NOMO-1 treated with dmso at 0.1 percent for 144 hours (cell line): ENCODE measurements around the gene POLR1H.
"Not testable (repeated sequence)": the region's sequence is repeated elsewhere in the genome, so short reads cannot be mapped to it uniquely, and the experiment has no call there.

Experiments used
- DNase-seq: peaks from one replicate; lab custom pipeline; 2025; ENCODE audit not compliant: unreplicated experiment; lab: John Stamatoyannopoulos, UW

Gene POLR1H, protein sequence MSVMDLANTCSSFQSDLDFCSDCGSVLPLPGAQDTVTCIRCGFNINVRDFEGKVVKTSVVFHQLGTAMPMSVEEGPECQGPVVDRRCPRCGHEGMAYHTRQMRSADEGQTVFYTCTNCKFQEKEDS

DNA sequence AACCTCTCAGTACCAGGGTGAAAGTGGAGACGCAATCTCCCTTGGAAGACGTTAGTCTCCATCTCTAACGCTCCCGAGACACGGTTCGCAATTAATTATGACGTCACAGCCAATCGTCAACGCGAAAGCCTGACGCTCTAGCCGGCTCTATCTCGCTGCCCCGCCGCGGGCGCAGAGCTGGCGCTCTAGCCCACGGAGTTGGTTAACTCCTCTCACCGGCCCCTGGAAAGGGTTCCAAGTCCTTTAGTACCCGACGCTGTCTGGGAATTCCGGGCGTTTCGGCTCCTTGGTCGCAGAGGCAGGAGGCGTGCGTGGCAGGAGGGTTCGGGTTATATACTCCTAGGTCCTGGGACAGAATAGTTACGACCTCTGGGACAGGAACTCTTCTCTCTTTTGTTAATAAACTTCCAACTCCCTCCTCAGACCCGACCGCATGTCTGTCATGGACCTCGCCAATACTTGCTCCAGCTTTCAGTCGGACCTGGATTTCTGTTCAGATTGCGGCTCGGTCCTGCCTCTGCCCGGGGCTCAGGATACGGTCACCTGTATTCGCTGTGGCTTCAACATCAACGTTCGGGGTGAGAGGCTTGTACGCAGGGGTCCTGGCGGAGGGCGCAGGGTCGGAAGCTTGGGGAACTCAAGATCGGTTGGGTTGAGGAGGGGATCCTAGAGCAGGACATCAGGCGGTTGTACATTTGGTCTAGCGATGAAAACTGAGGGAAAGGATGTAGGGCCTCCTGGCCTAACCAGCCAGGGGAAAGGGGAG is at the start of gene POLR1H:
POLR1H (plus strand) TSS at position 174 of the 766 bp plus-strand sequence; CDS start at position 434, 260 bp downstream.
- DNase-seq: peak; percentile 91

DNA sequence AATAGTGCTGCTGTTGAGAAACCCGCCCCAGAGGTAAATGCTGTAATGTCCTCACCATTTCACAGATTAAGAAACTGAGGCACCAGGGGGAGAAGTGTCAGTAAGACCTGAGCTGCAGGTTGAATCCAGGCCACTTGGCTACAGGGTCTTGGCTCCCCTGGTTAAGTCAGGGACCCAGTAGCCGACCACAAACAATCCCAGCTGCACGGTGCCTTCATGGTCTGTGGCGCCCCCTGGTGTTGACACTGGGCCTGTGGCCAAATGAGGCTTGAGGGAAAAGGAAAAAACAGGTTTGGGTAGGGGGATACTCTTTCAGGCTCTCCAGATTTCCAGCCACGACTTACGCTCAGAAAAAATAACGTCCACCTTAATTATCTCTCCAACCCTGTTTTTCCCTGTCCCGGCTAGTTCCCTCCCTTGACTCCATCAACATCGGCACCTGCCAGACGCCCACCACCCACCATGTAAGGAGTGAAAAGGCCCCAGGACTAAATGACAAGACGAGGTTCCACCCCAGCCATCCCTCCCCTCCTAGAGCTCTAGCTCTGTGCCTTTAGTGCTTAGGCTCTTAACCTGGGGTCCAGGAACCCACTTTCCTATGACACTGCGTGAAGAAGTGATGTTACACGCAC is 47.7 kb upstream of the POLR1H start:
- DNase-seq: no peak

DNA sequence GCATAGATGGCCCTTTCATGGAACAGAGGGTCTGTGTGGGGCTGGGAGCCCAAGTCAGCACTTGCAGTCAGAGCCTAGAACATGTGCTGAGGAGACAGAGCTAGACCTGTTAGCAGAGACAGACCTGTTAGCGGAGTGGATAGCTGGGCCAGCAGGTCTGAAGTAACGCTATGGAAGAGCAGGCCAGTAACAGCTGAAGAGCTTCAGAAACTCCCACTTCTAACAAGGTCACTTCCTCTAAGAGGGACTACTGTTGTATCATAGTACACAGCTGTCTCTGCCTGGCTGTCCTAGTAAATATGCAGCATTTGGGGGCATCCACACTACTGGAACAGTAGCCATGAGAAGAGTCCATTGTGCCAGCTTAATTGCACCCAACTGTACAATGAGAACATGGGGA is 41.2 kb upstream of the POLR1H start:
- peak; percentile 7 for DNase-seq

DNA sequence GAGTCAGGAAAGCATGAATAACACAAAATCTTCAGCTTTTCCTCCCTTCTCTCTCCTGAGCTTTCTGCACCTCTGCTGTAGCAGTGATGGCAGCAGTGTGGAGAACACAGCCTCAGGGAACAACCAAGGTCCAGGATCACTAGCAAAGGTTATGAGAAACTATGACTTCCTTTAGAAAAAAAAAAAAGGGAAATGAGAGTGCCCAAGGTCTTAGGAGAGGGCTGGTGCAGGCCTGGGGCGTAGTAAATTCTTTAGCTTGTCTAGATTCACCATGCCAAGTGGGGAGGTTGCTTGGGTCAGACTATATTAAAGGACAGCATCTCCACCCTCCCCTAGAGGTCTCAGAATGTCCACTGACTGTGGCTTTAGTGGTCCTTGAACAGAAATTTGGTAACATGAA is 40.4 kb upstream of the POLR1H start:
- peak; percentile 57 for DNase-seq

DNA sequence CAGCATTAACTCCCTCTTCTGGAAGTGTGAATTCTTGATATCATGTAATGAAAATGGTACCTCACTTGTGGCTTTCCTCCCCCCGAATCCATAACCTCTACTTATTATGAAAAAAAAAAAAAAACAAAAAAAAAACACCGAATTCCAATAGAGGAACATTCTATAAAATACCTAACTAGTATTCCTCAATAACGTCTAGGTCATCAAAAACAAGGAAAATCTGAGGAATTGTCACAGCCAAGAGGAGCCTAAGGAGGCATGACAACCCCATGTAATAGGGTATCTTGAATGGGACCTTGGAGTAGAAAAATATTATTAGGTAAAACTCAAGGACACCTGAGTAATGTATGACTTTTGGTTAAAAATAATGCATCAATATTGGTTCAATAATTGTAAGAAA is 38.9 kb upstream of the POLR1H start:
- DNase-seq: no peak

DNA sequence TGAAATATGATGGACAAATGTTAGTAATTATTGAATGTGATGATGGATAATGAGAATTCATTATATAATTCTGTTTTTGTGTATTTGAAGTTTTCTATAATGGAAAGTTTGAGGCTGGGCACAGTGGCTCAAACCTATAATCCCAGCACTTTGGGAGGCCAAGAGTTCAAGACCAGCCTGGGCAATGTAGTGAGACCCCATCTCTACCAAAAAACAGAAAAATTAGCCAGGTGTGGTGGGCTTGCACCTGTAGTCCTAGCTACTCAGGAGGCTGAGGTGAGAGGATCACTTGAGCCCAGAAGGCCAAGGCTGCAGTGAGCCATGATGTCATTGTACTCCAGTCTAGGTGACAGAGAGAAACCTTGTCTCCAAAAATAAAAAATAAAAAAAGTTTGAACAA is 38.4 kb upstream of the POLR1H start:
- not testable (repeated sequence) for DNase-seq

DNA sequence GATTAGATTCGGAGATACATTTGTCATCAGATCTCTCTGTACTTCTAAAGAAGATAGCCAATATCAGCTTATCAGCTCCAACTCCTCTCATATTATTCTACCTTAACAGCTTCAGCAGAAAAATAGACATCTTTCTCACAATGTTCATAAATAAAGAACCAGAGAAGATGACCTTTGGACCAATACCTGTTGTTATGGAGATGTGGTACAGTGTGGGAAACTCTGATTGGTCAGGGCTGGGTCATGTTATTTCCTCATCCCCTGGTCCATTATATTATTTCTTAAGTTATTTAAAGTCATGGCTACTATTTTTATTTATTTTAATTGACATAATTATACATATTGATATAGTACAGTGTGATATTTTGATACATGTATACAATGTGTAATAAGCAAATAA is 35.9 kb upstream of the POLR1H start:
- no peak for DNase-seq

DNA sequence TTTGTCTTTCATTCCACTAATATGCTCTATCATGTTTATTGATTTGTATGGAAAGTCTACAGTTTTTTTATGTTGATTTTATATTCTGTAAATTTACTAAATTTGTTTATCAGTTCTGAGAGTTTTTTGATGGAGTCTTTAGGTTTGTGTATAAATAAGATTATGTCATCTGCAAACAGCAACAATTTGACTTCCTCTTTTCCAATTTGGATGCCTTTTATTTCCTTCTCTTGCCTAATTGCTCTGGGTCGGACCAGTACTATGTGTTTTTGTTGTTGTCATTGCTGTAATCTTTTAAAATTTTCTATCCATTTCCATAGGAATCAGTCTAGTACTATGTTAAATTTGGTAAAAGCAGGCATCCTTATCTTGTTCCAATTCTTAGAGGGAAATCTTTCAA is 31.5 kb upstream of the POLR1H start:
- DNase-seq: no peak

DNA sequence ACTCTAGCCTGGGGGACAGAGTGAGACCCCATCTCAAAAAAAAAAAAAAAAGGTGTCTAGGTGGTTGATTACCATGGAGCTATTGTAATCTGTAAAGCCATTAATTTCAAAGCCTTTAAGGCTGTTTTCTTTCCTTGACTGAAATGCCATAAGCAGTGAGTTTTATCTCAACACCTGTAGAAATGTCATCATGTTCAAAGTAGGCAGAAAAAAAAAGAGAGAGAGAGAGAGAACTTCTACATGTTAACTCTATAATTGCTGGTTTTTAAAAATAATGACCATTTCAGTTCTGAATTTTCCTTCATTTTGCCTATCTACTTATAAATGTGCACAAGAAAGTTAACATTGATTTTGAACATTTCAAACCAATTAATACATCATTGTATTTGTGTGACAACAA is 29.7 kb upstream of the POLR1H start:
- no peak for DNase-seq

DNA sequence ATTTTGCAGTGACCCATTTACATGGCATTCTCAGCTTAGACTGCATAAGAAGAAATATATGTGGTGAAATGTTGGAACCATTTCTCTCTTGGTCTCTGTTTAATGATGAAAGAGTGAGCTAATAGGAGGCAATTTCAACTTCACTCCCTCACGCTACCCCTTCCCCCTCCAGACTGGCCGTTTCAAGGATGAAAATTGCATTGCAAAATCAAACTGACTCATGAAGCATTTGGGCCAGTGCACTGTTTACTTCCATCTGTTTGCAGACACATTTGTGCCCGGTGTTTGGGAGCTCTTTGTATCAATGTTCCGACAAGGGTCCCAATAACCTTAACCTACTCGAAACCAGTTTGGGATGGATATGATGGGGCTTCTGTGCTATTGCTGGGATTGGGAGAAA is 27.6 kb upstream of the POLR1H start:
- peak; percentile 89 for DNase-seq

DNA sequence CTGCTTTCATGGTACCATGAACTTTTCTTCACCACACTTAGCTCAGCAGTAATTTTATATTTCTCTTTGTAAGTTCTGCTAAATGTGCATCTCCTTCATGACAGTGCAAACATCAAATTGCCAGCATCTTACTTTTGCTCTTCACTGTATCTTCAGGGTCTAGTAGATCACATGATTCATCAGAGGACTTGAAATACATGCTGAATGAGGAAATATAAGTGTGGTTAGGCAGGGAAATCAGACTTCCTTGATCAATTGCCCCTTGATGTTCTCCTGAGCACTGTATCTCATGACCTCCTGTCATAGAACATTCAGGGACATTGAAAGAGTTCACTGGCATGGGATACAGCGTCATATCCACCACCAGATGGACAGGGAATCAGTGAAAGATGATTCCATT is 25.3 kb upstream of the POLR1H start:
- peak; percentile 3 for DNase-seq

DNA sequence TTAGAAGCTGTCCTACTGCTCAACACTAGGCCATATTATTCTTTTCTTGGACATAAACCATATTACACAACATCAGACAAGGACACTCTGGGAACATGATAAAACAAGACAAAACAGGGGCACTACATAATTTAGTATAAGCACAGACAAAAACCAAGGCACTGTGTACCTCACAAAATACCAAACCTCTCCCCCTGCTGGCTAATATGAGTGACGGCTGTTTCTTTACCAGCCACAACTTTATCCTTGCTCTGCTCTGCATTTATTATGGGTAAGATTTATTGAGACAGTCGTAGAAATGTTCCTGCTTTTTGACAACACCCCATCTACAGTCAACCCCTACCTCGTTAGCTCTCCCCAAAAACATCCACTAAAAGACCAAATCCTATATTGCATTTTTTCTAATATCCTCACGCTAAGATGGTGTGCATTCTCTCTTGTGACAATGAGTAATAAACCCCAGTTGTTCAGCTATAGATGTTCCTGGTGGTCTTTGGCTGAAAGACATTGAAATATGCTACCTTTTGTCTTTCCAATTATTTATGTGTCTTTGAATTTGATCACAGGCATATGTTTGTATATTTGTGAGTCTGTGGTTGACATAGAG is 23.8 kb upstream of the POLR1H start:
- no peak for DNase-seq

DNA sequence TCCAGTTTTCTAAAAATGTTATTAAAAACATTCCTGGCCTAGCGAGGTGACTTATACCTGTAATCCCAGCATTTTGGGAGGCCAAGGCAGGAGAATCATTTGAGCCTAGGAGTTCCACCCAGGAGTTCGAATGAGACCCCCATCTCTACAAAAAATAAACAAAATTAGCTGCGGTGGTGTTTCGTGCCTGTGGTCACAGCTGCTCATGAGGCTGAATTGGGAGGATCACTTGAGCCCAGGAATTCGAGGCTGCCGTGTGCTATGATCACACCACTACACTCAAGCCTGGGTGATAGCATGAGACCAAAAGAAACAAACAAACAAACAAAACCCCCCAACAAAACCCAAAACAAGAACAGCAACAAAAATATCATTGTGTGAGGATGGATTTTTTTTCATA is 19.8 kb upstream of the POLR1H start:
- DNase-seq: no peak

DNA sequence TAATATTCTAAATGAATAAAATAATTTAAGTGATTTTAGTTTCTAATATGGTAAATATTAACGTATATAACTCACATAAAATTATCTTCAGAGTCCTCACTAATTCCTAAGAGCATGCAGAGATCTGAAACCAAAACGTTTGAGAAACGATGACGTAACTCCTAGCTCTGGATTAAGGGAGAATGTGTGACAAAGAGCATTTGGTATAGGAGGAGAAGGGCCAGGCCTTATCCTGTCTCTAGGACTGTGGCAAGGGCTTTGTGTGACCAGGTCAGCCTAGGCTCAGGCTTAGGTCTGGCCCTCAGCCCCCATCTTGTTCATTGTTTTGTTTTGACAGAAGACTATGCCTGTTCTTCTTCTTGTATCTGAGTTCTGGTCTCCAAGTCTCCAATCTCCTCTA is 19.2 kb upstream of the POLR1H start:
- DNase-seq: no peak

DNA sequence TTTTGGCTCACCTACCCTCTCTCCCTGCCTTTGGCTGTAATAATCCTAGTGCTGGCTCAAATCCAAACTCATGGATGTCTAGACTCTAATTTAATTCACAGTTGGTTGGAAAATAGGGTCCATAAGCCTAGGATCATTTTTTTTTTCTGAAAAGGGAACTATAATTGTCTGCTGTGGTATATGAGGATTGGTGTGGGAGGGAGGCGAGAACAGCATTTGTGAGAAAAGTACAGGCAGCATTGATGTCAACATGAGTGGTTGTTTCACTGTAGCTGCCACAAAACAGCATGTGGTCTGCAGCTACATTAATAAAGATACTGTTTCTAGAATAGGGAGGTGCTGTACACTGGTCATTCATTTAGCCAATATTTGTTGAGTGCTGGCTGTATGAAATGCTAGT is 18.6 kb upstream of the POLR1H start:
- DNase-seq: no peak

DNA sequence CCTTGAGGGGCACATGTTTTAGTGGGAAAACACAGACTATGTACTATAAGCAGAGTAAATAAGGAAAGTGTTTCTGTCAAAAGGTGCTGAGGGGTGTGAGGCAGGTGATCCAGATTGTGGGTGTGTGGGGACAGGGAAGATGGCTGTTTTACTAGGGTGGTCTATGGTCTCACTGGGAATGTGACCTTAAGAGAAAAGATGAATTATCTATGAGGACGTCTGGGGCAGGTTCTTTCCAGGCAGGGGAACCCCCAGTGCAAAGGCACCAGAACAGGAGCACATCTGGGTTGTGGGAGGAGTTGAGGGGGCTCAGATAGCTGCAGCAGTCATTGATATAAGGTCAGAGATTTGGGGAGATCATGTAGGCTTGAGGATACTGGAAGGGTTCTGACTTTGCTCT is 18.2 kb upstream of the POLR1H start:
- DNase-seq: no peak

DNA sequence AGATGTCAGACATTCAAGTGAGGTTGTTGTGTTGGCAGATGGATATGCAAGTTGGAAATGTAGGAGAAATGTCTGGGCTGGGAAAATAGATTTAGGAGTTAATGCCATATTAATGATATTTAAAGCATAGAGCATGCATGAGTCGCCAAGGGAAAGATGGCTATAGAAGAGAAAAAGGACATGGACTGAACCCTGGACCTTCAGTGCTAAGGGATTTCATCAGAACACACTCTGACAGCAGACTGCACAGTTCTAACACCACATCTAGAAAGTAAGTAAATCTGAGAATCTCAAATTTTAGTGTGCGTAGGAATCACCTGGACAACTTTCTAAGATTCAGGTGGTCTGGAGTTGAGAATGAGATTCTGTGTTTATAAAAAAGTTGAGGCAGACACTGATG is 17.3 kb upstream of the POLR1H start:
- no peak for DNase-seq

DNA sequence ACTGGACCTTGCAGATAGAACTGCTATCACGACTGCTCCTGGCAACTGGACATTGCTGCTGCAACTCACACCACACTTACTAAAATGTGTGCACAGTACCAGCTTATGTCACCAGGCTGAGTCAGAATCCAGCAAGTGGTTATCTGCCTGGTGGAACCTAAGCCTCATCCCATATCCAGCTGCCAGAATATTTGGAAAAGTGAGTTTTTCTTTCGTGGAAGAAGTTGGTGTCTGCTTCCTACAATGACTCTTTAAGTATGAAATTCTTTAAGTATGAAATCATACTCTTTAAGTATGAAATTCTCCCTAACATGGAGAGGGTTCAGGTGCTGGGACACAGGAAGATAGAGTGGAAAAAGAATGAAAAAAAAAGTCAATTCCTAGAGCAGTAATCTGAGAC is 16.4 kb upstream of the POLR1H start:
- no peak for DNase-seq

DNA sequence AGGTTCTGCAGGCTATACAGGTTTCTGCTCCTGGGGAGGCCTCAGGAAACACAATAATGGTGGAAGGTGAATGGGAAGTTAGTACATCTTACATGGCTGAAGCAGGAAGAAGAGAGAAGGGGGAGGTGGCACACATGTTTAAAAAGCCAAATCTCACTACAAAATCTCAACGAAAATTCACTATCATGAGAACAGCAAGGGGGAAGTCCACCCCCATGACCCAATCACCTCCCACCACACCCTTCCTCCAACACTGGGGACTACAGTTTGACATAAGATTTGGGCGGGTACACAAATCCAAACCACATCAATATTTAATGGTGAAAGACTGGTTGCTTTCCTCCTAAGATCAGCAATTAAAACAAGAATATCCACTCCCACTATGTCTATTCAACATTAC is 13.8 kb upstream of the POLR1H start:
- no peak for DNase-seq

DNA sequence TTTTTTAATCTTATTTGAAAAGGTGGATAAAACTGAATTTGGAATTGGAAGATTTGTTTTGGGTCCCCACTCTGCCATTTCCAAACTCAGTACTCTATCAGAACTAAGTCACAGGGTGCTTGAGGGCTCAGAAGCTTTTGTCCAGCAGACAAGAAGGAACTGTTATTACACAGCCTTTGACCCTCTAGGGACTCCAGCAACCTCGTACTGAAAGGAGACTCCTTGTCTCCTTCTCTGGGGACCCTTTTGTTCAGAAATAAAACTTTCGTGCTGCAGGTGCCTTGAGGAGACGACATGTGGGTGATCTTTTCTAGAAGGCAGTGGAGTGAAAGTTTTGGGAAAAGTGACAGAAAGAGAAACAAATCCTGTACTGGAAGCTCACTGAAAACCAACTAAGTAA is 7.4 kb upstream of the POLR1H start:
- no peak for DNase-seq

DNA sequence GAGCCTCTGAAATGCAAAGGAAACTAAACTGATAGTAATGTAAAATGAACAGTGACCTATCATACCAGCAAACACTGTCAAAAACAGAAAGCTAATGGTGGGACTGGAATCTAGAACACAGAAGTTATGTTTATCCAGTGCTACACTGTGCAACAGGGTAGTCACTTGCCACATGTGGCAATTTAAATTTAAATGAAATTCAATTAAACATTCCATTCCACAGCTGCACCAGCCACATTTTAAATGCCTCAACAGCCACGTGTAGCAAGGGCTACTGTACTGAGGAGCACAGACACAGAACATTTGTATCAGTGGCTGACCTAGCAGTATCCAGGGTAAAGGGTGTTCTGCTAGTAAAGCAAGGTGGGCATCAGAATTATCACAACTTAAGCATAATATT is 5.6 kb upstream of the POLR1H start:
- no peak for DNase-seq

DNA sequence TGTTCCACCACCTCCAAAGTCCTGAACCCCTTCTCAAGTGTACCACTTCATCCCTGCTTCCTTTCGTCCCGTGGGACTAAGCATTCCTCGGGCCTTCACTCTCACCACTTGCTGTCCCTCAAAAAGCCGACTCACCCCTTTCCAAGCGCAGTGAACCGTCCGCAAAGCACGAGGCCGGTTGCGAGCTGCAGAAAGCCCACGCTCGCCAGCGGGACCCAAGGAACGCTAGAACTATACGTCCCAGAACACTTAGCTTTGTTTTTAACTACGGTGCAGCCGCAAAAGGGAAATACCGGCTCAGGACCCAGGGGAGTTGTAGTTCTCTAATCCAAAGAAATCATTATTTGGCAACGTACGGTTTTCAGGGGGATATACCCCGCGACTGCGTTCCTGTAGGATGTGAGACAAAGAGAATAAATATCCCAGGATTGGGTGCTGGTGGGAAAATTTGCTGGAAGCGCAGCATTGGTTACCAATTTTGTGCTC is 416 bp upstream of the POLR1H start:
- peak; percentile 66 for DNase-seq
